Panc1 (cell line): ENCODE measurements around the gene INPP5A. TPM values are rescaled to one million over a fixed set of nuclear protein-coding genes. Genes with fewer than 3 reads are reported as not detected.

Experiments
- ATAC-seq: fragments of 200-7000 bp; cut with Tn5 transposase; 2 replicates; pipeline ENCODE4 v1.9.1; 2020; ENCODE audit warnings: mild to moderate bottlenecking, moderate library complexity
- BruUV-seq: library from RNA; stranded (reverse); fragments of 400-500 nt; replicated peaks from 2 replicates; lab custom pipeline; 2021; lab: Mats Ljungman, UMichigan
- CTCF ChIA-PET: fragments of 300-600 bp; sonication (Branson Sonifier 250); formaldehyde crosslinking; loops from one replicate; lab custom pipeline; 2022; ENCODE audit warnings: antibody characterized with exemption; lab: Charles Lee
- POLR2A ChIA-PET: fragments of 300-600 bp; sonication (Branson Sonifier 250); formaldehyde crosslinking; loops from one replicate; lab custom pipeline; 2022; ENCODE audit warnings: antibody characterized with exemption; lab: Charles Lee
- DNase-seq: peaks from one replicate; pipeline ENCODE4 v3.0.0-alpha.2; 2010; ENCODE audit warnings: low read depth, low spot score
- H3K27ac ChIP-seq: 2 replicates; pipeline ENCODE4 v1.5.1; 2011; ENCODE audit warnings: mild to moderate bottlenecking, low read length, inconsistent platforms
- H3K27me3 ChIP-seq: fragments of 200-500 bp; sonication (Bioruptor generic); 2 replicates; pipeline ENCODE4 v1.6.0; 2014; ENCODE audit warnings: low read length, inconsistent platforms; ENCODE audit not compliant: control insufficient read depth, insufficient read depth
- H3K36me3 ChIP-seq: fragments of 200-500 bp; sonication (Bioruptor generic); 2 replicates; pipeline ENCODE4 v1.5.1; 2014; ENCODE audit warnings: inconsistent platforms, mild to moderate bottlenecking, low read length, moderate library complexity; ENCODE audit not compliant: control insufficient read depth, insufficient read depth
- H3K4me1 ChIP-seq: 2 replicates; pipeline ENCODE4 v1.5.1; 2011; ENCODE audit warnings: inconsistent platforms, mild to moderate bottlenecking, low read length, moderate library complexity; ENCODE audit not compliant: control insufficient read depth, insufficient read depth
- H3K4me3 ChIP-seq, 2 experiments: 2 replicates each; pipeline ENCODE4 v1.5.1; 2011 to 2012; ENCODE audit warnings: low read depth in 2 of 2, low read length in 2 of 2, mild to moderate bottlenecking in 2 of 2, inconsistent platforms in 1 of 2, moderate library complexity in 1 of 2
- H3K9me3 ChIP-seq: fragments of 200-500 bp; sonication (Bioruptor generic); 2 replicates; pipeline ENCODE4 v1.5.1; 2014; ENCODE audit warnings: low read depth, mild to moderate bottlenecking, inconsistent platforms, low read length, moderate library complexity; ENCODE audit not compliant: control insufficient read depth, insufficient read depth
- POLR2AphosphoS5 ChIP-seq: IDR thresholded peaks from 2 replicates; pipeline ENCODE4 v1.6.1; 2012; ENCODE audit warnings: mild to moderate bottlenecking, low read depth, low read length, moderate library complexity
- REST ChIP-seq, 2 experiments: IDR thresholded peaks; 2 replicates each; pipeline ENCODE4 v1.6.1; 2011 to 2012; ENCODE audit warnings: low read depth in 2 of 2, control low read depth in 1 of 2, low read length in 1 of 2, mild to moderate bottlenecking in 1 of 2, moderate library complexity in 1 of 2; ENCODE audit not compliant: insufficient read depth in 1 of 2
- SIN3A ChIP-seq: IDR thresholded peaks from 2 replicates; pipeline ENCODE4 v1.6.1; 2012; ENCODE audit warnings: low read depth, mild to moderate bottlenecking, low read length, moderate library complexity, borderline replicate concordance; ENCODE audit not compliant: insufficient read depth
- TCF7L2 ChIP-seq: IDR thresholded peaks from 2 replicates; pipeline ENCODE4 v1.6.1; 2011; ENCODE audit warnings: mild to moderate bottlenecking, low read depth, low read length, inconsistent platforms
- in situ Hi-C: cut with HindIII; loops from 2 replicates; pipeline ENCODE4 v1.10.0; 2016; ENCODE audit warnings: low sequenced_read_pairs, low pct_unique_long_range_greater_than_20kb
- intact Hi-C: fragments of 100-400 bp; cut with micrococcal nuclease; formaldehyde crosslinking; loops from one replicate; pipeline ENCODE4 v1.10.0; 2022; ENCODE audit not compliant: unreplicated experiment
- total RNA-seq: library from RNA; stranded (reverse); gene quantifications from one replicate; pipeline ENCODE4 v1.2.1, GENCODE V29; 2021; ENCODE audit not compliant: unreplicated experiment
- TF ChIP-seq, protein P1 (sequence below): fragments of 450-650 bp; IDR thresholded peaks from 2 replicates; pipeline ENCODE4 v1.5.1; 2017; ENCODE audit warnings: mild to moderate bottlenecking

The INPP5A gene
- total RNA-seq, 1 experiment from 2014 or later: 60.0 TPM

- in situ Hi-C loops: no loop called here
- intact Hi-C loops: no loop called here
- Histone ChIP-seq H3K4me1 (no peaks in the 10 kb centered on the region), H3K27ac (no peak overlapping the region), H3K27me3 (no peaks in the 10 kb centered on the region), H3K36me3 (no peaks in the 10 kb centered on the region), H3K9me3 (no peaks in the 10 kb centered on the region), H3K4me3 (no peak overlapping the region)
- BruUV-seq: no TSS peak
- POLR2A ChIA-PET: interaction anchor here (0.5 kb wide), 1 partner anchor 55 kb away, joined by 6 read pairs; no protein-coding TSS in a partner anchor
- ATAC-seq (no peak), DNase-seq (no peak)
- CTCF ChIA-PET: no interaction called here
- TF ChIP-seq POLR2AphosphoS5 (no peak), REST (IDR thresholded peaks at IDR 0.05; ENCODE audit: insufficient read depth in 1 of 2, low read depth in 2 of 2, low read length in 1 of 2) (no peak), TCF7L2 (no peak), SIN3A (no peak)
- TF ChIP-seq, protein P1, sequence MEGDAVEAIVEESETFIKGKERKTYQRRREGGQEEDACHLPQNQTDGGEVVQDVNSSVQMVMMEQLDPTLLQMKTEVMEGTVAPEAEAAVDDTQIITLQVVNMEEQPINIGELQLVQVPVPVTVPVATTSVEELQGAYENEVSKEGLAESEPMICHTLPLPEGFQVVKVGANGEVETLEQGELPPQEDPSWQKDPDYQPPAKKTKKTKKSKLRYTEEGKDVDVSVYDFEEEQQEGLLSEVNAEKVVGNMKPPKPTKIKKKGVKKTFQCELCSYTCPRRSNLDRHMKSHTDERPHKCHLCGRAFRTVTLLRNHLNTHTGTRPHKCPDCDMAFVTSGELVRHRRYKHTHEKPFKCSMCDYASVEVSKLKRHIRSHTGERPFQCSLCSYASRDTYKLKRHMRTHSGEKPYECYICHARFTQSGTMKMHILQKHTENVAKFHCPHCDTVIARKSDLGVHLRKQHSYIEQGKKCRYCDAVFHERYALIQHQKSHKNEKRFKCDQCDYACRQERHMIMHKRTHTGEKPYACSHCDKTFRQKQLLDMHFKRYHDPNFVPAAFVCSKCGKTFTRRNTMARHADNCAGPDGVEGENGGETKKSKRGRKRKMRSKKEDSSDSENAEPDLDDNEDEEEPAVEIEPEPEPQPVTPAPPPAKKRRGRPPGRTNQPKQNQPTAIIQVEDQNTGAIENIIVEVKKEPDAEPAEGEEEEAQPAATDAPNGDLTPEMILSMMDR: no peak
Observed at GRCh38 chr10:132810141-132810806, 272.7 kb downstream of the INPP5A start.

- DNase-seq (no peak), ATAC-seq (no peak)
- in situ Hi-C loops: no loop called here
- no peaks in the 10 kb centered on the region for H3K36me3 ChIP-seq
- TF ChIP-seq, protein P1: no peak
- TF ChIP-seq POLR2AphosphoS5 (no peak), REST (IDR thresholded peaks at IDR 0.05; ENCODE audit: insufficient read depth in 1 of 2, low read depth in 2 of 2, low read length in 1 of 2) (no peak), SIN3A (no peak), TCF7L2 (no peak)
- ChIA-PET POLR2A (no interaction called here), CTCF (interaction anchor here (0.6 kb wide), 1 partner anchor 1146 kb away, joined by 6 read pairs; no protein-coding TSS in a partner anchor)
- H3K27ac ChIP-seq: no peak overlapping the region
- H3K4me1 ChIP-seq: no peaks in the 10 kb centered on the region
- H3K9me3 ChIP-seq: no peaks in the 10 kb centered on the region
- intact Hi-C loops: no loop called here
- H3K4me3 ChIP-seq: no peak overlapping the region
- no TSS peak for BruUV-seq
- no peaks in the 10 kb centered on the region for H3K27me3 ChIP-seq
Observed at GRCh38 chr10:132810807-132811700, 273.5 kb downstream of the INPP5A start.
